Stimulated activated CD8-positive, alpha-beta memory T cell treated with anti-CD3 and anti-CD28 coated beads, Interleukin-15, amount 100 ng/mL, for 1 hour (primary cell): ENCODE results near the gene CEP104.

Source experiments
- DNase-seq: peaks from one replicate; pipeline ENCODE4 v3.0.0-alpha.2; 2020; ENCODE audit warnings: low read depth

Gene CEP104

DNA sequence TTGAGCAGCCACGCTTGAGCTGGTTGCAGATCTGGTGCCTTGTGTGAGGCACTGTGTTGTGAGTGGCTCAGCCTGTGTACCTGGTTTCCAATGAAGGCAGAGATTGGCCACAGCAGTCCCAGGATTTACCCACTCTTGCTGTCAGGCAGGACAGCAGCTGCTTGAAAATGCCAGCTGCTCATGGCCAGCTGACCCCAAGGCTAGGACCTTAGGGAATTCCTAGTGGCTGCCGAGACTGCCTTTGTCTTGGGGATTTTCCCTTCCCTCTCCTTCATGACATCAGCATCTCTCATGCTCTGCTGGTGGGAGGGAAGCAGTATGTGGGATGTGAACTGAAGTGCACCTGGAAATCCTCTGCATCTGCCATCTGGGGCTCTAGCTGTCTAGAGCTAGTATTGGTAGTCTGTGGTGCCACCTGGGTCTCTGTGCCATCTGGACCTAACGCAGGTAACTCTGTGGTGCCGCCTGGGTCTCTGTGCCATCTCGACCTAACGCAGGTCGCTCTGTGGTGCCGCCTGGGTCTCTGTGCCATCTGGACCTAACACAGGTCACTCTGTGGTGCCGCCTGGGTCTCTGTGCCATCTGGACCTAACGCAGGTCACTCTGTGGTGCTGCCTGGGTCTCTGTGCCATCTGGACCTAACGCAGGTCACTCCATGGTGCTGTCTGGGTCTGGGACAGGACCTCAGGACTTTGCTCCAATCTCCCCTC, 56.9 kb downstream of the CEP104 start:
- DNase-seq = no peak

DNA sequence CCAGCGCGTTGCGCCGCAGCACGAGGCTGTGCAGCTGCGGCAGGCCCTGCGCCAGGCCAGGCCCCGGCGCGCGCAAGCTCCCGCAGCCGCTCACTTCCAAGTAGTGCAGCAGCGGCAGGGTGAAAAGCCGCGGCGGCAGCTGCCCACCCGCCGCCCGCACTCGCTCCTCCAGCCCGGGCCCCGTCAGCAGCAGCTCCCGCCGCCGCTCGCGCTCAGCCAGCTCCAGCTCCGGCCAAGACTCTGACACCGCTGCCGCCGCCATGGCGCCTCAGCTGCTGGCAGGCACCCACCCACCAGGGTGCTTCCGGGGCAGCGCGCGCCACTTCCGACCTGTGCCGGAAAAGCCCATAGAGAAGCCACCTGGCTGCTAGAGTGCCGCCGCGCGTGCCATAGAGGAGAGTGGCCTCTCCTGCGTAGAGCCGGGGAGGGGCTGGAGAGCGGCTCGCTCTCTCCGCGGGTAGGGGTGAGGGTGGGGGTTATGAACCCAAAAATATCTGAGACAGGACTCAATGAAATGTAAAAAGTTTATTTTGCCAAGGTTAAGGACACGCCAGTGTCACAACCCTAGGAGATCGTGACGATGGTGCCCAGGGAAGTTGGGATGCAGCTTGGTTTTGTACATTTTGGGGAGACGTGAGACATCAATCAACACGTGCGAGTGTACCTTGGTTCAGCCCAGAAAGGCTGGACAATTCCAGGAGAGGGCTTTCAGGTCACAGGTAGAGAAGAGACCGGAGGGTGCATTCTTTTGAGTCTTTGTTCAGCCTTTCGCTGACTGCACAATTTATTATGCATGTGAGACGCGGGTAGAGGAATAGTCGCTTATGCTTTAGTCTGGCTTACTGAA, 60.6 kb downstream of the CEP104 start, which contains the start of gene LRRC47:
TSS of gene LRRC47 (minus strand) at position 284 of the 847 bp plus-strand sequence. CDS start at position 262, 22 bp downstream.
- DNase-seq = peak; percentile 88

DNA sequence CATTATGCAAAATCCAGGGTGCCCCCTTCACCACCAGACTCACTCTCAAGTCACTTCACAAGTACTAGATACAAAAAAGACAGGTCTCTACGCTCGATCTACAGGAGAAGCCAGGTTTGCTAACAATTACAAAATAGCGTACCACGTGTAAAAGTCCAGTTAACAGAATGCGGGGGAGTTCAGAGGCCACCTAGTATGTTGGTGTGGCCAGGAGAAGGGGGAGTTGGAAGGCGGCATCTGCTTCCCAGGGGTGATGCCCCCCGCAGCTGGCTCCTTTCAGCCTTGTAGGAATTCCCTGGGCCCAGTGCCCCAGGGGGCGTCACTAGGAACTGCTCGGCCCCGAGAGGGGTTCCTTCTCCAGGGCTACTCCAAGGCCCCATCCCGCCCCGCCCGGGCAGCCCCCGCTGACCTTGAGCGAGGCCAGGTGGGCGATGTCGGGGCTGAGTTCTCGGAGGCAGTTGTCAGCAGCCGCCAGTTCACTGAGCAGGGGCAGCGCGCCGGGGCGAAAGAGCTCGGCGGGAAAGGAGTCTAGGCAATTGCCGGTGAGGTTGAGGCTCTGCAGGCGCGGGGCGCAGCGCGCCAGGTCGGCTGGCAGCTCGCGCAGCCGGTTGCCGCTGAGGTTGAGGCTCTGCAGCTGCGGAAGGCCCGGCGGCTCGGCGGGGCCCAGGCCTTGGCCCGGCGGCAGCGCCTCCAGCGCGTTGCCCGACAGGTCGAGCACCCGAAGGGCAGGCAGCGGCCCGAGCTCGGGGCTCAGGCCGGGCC, 61.4 kb downstream of the CEP104 start:
- DNase-seq = no peak

DNA sequence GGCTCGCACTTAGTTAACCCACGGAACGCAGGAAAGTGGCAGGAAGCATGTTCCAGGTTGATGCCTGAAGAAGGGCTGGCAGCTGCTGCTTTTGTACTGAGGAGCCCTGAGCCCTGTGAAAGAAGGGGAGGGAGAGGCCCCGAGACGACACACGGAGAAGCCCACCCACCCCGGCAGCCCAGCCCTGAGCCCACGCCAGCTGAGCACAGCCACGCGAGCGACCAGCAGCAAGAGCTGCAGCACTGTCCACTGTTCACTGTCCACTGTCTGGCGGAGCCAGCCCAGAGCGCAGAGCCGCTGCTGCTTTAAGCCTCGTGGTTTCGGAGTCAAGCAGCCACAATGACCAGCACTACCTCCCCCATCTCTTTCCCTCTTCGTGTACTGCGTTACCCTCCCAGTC, 66.1 kb downstream of the CEP104 start:
- DNase-seq = no peak

DNA sequence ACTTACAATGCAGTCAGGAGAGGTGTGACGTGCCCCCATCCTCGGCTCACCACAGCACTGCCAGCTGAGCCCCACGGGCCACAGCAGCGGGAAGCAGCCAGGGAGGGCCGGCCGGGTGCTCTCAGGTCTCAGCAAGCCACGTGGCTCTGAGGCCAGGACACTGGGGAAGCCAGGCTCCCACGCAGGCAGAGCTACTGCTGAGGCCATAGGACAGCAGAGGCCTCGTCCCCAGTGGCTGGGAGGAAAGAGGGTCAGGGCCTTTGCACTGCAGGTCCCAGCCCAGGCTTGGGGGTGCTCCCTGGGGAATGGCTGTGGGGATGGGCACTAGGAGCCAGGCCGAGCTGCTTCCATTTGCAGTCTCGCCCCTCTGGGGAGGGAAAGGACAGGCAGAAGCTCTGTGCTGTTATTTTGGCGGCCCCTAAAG, 66.5 kb downstream of the CEP104 start:
- DNase-seq = no peak

DNA sequence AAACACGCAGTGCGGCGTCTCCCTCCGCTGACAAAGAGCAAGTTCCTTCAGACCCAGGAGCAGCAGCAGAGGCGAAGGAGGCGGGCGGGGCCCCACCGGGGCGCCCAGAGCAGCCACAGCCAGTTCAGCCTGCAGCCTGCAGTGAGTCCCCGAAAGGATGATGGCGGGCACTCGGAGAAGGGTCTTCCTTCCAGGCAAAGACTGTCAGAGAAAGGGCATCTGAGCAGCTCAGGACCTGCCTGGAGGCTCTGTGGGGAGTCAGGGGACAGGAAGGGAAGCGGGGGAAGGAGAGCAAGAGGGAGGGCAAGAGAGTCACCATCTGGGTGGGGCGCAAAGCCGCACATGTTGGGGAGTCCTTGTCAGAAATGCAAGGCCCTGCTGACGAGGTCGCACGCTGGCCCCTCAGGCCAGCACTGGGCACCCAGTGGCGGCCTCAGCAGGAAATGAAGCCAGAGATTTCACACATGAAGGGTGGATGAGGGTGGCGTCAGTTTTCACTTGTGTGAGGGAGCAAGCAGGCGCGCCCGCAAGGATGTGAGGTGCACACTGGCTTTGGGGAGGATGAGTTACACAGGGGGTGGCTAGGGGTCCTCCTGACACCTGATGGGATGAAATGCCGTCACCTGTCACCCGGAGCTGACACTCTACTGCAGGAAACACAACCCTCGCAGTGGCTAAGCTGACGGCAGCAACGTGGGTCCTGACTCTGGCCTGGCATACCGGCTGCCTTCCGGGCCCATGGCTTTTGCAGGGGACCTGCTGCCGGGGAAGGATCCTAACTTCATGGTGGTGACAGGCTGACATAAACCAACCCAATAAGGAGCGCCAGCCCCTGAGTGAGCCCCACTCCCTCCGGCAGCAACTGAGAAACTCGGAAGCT, 67.3 kb downstream of the CEP104 start:
- no peak for DNase-seq

DNA sequence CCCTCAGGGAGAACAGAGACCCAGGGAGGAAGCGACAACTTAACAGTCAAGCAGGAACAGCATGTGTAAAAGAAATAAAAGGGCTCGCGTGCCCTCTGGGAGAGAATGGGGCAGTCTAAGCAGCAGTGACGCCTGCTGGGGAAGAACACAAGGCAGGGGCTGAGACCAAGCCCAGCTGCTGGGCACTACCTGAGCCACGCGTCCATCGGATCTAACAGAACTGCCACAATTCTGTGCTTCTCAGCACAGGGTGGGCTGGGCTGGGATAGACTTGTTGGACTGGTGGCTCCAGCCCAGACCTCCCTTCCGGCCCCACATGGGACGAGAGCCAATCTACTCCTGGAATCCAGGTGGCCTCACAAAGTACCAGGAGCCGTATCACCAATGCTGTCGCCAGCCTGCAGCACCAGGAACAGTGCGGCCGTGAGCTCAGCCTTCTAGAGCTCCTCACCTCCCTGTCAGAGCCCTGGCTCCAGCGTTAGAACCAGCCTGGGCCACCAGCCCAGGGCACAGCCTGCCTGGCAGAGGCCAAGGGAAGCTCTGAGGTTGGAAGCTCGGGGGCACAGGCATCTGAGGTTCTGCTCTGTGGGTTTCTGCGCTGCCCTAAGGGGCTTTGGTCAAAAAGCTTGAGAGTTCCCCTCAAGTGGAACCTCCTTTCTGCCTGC, 68.1 kb downstream of the CEP104 start:
- DNase-seq = no peak

DNA sequence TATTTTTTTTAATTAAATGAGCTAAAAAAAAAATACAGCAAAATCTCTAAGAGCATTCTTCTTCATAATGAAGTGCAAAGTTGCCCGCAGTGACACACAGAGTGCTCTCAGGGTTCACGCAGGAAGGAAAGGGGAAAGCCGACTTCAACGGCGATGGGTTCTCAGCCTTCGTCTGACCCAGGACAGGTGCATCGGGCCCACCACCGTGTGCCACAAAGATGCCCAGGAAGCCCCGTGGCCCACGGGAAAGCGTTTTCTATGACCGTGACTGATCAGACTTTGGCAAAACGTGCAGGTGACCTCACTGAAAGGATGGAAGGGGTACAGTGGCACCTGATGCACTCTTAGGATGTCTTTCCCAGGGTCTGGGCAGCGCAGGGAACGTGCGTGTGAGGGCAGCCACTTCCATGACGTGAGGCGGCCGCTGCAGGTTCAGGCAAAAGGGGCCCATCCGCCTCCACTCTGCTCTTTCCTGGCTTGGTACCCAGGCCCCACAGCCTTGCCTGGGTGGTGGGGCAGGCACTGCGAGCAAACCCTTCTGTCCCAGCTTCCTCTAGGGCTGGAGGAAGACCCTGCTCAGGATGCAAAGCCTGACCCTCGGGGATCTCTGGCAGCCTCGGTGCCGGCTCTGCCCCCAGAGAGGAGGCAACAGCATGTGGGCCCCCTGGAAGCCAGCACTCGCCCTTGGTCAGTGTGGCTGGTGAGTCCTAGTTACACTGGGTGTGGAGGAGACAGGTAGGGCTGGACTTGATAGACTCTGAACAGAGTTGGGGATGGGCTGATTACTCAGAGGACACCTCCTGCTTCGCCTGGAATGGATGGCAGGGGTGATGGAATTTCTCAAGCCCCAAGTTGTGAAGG, 69.0 kb downstream of the CEP104 start:
- DNase-seq = no peak

DNA sequence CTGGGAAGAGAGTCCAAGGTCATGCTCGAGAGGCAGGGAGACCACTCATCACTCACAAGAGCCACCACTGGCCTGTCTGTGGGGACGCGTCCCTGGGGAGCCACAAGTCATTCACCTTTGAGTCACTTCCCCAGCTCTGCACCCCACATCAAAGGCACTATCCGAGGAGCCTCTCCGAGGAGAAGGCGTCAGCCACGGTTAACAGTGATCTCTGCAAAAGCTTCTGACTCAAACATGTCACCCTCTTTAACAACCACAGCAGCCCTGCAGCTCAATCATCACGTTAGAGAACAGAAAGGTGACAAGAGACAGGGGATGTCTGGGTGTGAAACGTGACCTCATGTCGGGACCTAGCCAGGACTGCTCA, 69.7 kb downstream of the CEP104 start:
- DNase-seq = no peak

DNA sequence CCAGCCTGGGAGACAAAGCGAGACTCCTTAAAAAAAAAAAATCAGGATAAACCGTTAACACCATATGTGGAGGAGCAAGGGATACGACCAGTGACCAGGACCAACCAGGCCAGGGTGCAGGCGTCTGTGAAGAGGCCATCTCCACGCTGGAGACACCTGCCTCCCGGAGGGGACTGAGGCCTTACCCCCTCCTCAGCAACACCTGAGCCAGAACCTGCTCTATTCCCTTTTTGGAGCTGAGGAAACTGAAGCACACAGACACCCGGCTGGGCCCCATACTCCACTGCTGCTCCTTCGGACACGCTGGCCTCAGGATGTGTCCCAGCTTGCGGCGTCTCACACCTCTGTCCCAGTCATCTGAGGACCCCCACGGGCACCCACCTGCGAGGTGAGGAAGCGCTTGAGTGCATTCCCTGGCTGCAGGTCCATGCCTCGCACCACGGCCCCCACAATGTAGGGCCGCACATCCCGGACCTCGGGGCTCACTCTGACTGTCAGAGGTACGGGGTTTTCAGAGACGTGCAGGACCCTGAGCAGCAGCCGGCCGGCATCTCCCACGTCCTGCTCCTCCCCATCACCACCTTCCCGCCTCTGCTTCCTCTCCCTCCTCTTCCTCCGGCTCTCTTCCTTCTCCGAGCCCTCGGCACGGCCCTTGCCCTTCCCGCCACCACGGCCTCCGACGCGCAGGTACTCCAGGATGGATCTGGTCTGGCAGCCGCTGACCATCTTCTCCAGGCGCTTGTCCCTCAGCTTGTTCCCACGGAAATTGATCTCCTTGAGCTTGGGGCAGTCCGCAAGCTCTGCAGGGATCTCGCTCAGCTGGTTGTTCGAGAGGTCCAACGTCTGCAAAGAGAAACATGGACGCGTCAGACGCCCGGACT, 70.3 kb downstream of the CEP104 start:
- DNase-seq = no peak

DNA sequence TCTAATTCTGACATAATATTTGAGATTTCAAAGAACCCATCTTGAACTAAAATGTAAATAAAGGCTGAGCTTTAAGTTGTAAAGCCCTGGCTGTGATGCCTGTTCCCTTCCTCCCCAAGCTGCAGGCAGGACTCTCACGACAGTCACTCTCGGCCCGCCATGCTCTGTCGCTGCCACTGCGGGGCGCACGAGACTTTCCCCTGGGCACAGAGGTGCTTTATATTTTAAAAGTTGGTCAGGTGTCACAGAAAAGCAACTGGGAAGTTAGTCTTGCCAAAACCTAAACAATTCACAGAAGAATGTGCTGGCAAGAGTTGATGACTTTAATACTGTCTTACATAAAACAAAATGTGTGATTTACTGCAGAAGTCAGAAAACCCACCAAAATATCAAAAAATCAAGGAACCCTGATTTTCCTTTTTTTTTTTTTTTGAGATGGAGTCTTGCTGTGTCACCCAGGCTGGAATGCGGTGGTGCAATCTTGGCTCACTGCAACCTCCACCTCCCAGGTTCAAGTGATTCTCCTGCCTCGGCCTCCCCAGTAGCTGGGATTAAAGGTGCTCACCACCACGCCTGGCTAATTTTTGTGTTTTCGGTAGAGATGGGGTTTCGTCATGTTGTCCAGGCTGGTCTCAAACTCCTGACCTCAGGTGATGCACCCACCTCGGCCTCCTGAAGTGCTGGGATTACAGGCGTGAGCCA, 71.4 kb downstream of the CEP104 start:
- no peak for DNase-seq

DNA sequence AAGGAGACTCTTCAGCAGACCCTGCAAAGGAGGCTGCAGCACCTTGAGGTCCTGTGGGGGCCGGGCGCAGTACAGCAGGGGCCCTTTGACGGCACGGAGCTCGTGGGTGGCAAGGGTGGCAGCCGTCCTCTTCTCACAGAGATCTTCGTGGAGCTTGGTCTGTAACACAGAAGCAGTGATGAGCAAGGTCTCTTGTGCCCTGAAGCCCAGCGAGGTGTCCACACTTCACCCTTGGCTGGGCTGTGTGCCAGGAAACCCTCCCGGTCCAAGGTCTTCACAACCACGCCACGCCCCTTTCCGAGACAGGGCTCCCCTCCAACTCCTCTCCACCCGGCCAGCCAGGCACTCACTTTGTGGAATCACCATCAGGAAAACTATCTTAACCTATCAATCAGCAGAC, 72.0 kb downstream of the CEP104 start:
- no peak for DNase-seq

DNA sequence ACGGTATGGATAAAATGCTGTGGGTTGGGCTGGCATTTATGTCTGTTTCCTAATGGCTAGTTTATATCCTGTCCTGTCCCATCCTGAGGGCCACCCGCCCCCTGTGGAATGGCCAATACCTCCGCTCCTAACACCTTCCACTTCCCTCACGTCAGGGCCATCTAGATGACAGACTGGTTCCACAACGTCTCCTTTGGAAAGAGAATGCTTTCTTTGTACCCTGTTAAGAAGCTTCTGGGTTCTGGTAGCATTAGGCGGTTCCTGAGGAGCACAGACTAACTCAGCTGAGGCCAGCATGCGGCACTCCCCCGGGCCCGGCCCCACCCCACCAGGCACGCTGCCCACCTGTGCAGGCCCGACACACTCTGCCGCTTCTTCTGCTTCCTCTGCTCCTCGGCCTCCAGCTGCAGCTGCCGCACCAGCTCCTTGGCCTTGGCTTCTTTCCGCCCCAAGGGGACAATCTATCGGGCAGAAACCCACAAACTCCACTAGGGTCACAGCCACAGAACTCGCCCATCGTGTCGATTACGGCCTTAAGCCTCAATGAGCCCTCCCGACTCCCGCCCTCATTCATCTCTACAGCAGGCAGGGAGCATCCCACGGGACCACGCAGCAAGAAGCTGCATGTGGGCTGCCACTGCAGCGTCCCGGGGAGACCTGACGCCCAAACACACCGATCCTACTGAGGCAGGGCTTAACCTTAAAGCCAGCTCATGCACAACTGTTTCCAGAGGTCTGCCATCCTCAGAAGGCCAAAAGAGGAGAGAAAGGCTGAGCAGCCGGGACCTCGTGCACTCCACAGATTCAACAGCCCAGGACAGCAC, 73.1 kb downstream of the CEP104 start:
- no peak for DNase-seq

DNA sequence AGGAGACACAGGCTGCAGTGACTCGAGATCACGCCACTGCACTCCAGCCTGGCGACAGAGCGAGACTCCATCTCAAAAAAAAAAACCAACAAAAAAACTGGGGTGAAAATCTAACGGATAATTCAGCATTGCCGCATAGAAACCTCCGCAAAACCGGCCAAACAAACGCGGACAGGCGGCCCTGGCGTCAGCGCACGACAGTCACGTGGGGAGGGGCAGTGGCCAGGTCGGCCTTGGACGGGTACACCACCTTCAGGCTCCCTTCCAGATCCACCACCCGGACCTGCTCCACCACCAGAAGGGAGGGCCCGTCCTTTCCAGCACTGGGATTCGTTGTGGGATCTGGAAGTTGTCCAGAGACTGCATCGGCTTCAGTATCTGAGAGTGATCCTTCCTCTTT, 76.1 kb downstream of the CEP104 start:
- no peak for DNase-seq

DNA sequence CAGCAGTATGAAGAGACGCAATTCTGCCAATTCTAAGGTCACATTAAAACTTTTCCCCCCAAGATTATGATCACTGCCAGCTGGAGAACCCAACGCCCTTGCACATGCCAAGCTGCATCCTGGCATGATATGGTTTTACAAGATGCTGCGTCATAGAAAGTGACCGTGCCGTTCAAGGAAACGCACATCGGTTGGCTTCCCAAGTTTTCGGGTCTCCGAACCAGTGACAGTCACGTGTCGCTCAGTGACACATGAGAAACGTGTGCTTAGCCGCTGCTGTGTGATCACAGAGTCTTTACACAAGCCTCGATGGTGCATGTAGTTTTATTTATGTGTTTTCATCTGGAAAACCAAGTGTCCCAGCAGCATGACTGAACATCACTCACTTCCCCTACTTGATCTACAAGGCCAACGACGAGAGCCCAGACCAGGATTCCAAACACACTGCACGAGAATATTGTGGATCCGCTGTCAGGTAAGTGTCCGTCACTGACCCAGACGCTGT, 77.0 kb downstream of the CEP104 start:
- DNase-seq = no peak

DNA sequence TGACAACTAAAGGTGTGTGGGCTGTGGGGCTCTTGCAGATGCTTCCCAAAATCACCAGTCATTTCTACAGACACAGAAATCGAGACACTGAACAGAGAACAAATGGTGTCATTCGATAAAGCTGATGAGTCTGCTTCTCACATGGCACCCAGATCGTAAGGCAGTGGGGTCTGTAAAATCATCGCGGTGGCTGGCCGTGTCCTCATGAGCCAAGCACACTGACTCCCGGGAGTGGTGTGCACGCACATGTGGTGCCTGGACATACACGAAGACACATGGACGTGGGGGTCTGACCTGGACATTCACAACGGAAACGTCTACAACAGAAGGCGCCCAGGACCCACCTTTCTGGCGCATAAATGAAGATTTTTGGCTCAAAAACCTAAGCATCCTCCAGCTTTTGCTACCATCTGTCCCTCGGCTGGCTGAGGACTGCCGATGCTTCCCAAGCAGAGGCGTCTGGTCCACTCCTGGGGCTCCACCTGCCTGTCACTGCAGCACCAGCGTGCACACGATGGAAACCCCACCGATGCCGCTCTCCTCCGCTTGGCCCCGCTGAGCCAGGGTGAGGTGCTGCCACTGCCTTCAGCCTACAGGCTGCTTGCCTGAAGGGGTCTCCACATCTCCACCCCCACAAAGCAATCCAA, 77.6 kb downstream of the CEP104 start:
- no peak for DNase-seq
